Heart left ventricle (tissue), 16 donors: ENCODE measurements around the gene PGGT1B. TPM values are rescaled to one million over a fixed set of nuclear protein-coding genes. Genes with fewer than 3 reads are reported as not detected.
A peak's percentile ranks its signal among the peaks of the same experiment; 100 is the strongest.
"Not testable (repeated sequence)": the region's sequence is repeated elsewhere in the genome, so short reads cannot be mapped to it uniquely, and the experiment has no call there.

Experiments
- ATAC-seq, 4 donors: fragments of 200-7000 bp; cut with Tn5 transposase; one replicate each; pipeline ENCODE4 v1.9.1; 2020 to 2022; ENCODE audit warnings: moderate library complexity in 4 of 4, mild to moderate bottlenecking in 3 of 4, moderate number of reproducible peaks in 1 of 4
- DNase-seq, 5 donors: peaks; one replicate each; pipeline ENCODE4 v3.0.0-alpha.2; 2020
- H3K27ac ChIP-seq, 12 donors: fragments of 200-600 bp; sonication (generic) in 4 of 12; one replicate each; pipeline versions ENCODE4 v1.5.0 to v1.8.0; 2016 to 2022; ENCODE audit warnings: mild to moderate bottlenecking in 2 of 12
- H3K27me3 ChIP-seq, 9 donors: fragments of 200-600 bp; sonication (generic) in 2 of 9; one replicate each; pipeline versions ENCODE4 v1.5.1 to v1.8.0; 2016 to 2022; ENCODE audit warnings: mild to moderate bottlenecking in 3 of 9
- H3K36me3 ChIP-seq, 9 donors: fragments of 200-600 bp; sonication (generic) in 2 of 9; one replicate each; pipeline versions ENCODE4 v1.5.0 to v1.8.0; 2018 to 2022; ENCODE audit warnings: mild to moderate bottlenecking in 2 of 9
- H3K4me1 ChIP-seq, 12 donors: fragments of 200-600 bp; sonication (generic) in 4 of 12; one replicate each; pipeline versions ENCODE4 v1.5.0 to v1.8.0; 2016 to 2022; ENCODE audit warnings: mild to moderate bottlenecking in 3 of 12
- H3K4me3 ChIP-seq, 12 donors: fragments of 200-600 bp; sonication (generic) in 4 of 12; one replicate each; pipeline versions ENCODE4 v1.5.0 to v1.8.0; 2017 to 2022; ENCODE audit warnings: mild to moderate bottlenecking in 9 of 12, moderate library complexity in 4 of 12
- H3K9me3 ChIP-seq, 12 donors: fragments of 200-600 bp; sonication (generic) in 4 of 12; one replicate each; pipeline versions ENCODE4 v1.5.0 to v1.8.0; 2016 to 2022; ENCODE audit warnings: mild to moderate bottlenecking in 1 of 12
- POLR2A ChIP-seq, 2 donors: fragments of 450-650 bp; IDR thresholded peaks; one replicate each; pipeline ENCODE4 v1.6.1; 2017; ENCODE audit warnings: antibody characterized with exemption in 2 of 2, mild to moderate bottlenecking in 2 of 2, moderate library complexity in 2 of 2
- WGBS, 4 donors: extraction: QIAGEN DNeasy Blood & Tissue Kit in 2 of 4; methylation state at CpG; one replicate each; pipeline versions ENCODE4 v1.1.5 to v1.1.7; 2013 to 2018; 5-methylcytosine and 5-hydroxymethylcytosine counted together
- intact Hi-C, 10 donors: fragments of 100-400 bp; cut with DNase I; formaldehyde crosslinking; loops; one replicate each; pipeline versions ENCODE4 v1.11.1 to v1.14.2; 2022
- polyA plus RNA-seq, 2 donors: library from polyadenylated mRNA; stranded (reverse); fragments of 200-250 nt; gene quantifications; one replicate each; pipeline ENCODE4 v1.2.3, GENCODE V29; 2013
- total RNA-seq, 9 donors: library from RNA; depleted of rRNA in 2 of 9; stranded (reverse); fragments of >200 nt in 2 of 9; fragmentation: NEBNext Ultra II Directional in 3 of 9; extraction: Animal tissue kit (Norgen Biotek cat#: 25700) in 3 of 9; gene quantifications; one replicate each; pipeline versions ENCODE4 v1.1.0 to v1.2.4, GENCODE V29; 2016 to 2023
- TF ChIP-seq, protein P1 (sequence below), 12 donors: fragments of 200-600 bp; sonication (generic) in 4 of 12; IDR thresholded peaks; one replicate each; pipeline versions ENCODE4 v1.5.0 to v1.8.0; 2018 to 2022; ENCODE audit warnings: antibody characterized with exemption in 12 of 12, mild to moderate bottlenecking in 5 of 12
- donor health status: ischemic (EF 13 %, LVEDD 7.1; RV severe dilation, severe dysfunction).
- donor health status: healthy with polysubstance abuse.
- donor health status: DM: no; HTN: yes; CAD: no.
- donor health status: DM: no; HTN: no; CAD: no.
- donor health status: ischemic (EF 25% LVEDD 6.9; RV normal size, moderate dysfunction).
- donor health status: ischemic (EF 25% LVEDD 5.7; RV mildly dilated, moderate dysfunction).
- donor health status: healthy.
- donor health status: DM: yes; HTN: yes; CAD: no.
- donor health status: ischemic (EF 35%, LVEDD 5.7; RV mildly dilated, moderate dysfunction).
- donor health status: nonischemic (EF 11% LVEDD 7.7; RV severe dilation, severe dysfunction).
- donor health status: DM: yes; HTN: yes; CAD: no.
- donor health status: PGD.
- donor health status: ischemic (EF 29% LVEDD 5.4; RV normal size, mild dysfunction).
- donor health status: nonischemic (EF 23%, LVEDD 6.1; RV moderate dilation, normal function).

The PGGT1B gene
- total and polyA plus RNA-seq, 11 donors: 2.8 to 36.8 (median 23.1) TPM

- Histone ChIP-seq H3K9me3 (no peaks in the 10 kb centered on the region), H3K36me3 (peaks cover 0 to 20% (median 15%) of the 10 kb centered on the region in 9 donors), H3K27me3 (no peaks in the 10 kb centered on the region), H3K27ac (peak overlapping the region; percentile 35 to 91 (median 82)), H3K4me3 (peak overlapping the region; percentile 49 to 97 (median 88)), H3K4me1 (peaks cover 0 to 48% (median 22%) of the 10 kb centered on the region in 12 donors)
- TF ChIP-seq, protein P1, sequence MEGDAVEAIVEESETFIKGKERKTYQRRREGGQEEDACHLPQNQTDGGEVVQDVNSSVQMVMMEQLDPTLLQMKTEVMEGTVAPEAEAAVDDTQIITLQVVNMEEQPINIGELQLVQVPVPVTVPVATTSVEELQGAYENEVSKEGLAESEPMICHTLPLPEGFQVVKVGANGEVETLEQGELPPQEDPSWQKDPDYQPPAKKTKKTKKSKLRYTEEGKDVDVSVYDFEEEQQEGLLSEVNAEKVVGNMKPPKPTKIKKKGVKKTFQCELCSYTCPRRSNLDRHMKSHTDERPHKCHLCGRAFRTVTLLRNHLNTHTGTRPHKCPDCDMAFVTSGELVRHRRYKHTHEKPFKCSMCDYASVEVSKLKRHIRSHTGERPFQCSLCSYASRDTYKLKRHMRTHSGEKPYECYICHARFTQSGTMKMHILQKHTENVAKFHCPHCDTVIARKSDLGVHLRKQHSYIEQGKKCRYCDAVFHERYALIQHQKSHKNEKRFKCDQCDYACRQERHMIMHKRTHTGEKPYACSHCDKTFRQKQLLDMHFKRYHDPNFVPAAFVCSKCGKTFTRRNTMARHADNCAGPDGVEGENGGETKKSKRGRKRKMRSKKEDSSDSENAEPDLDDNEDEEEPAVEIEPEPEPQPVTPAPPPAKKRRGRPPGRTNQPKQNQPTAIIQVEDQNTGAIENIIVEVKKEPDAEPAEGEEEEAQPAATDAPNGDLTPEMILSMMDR (IDR thresholded peaks at IDR 0.05): no peak
- TF ChIP-seq POLR2A (IDR thresholded peaks at IDR 0.05): no peak
- WGBS, 4 donors: 40 to 47% (median 41%) methylated on average over 7 of the region's 7 CpGs
- intact Hi-C loops: no loop called here
- DNase-seq: no peak
- ATAC-seq: no peak
Measured at GRCh38 chr5:115263078-115263380, 352 bp upstream of the PGGT1B start.

- intact Hi-C loops: no loop called here
- Histone ChIP-seq H3K36me3 (peaks cover 0 to 10% (median 5%) of the 10 kb centered on the region in 9 donors), H3K9me3 (no peaks in the 10 kb centered on the region), H3K4me3 (peak overlapping the region; percentile 49 to 97 (median 88)), H3K4me1 (peaks cover 0 to 51% (median 22%) of the 10 kb centered on the region in 12 donors), H3K27me3 (no peaks in the 10 kb centered on the region), H3K27ac (peak overlapping the region in 7 of 12 donors; percentile 79 to 91 (median 87))
- 3 to 6% (median 4%) methylated on average over 8 of the region's 8 CpGs for WGBS, 4 donors
- DNase-seq (no peak), ATAC-seq (peak in 3 of 4 donors; percentile 5 to 26 (median 15))
- no peak for TF ChIP-seq POLR2A (IDR thresholded peaks at IDR 0.05)
- TF ChIP-seq, protein P1 (IDR thresholded peaks at IDR 0.05): no peak
Measured at GRCh38 chr5:115262011-115262320, 711 bp downstream of the PGGT1B start.

DNA sequence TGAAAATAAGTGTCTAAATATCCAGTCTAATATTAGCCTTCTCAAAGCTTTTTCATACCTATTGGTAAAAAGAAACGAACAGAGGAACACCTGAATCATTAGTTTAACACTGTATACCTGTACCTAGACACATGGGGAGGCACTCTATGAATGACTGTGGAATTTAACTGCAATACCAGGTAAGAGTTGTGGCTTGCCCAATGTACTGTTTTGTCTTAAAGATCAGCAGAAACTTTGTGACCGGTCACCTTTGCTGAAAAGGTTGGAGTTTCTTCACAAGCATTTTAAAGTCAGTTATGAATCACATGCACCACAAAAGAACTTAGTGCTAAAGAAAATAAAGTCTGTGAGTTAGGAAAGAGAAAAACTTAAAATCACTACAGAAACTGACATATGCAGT, 2.4 kb downstream of the PGGT1B start:
- no peak overlapping the region for H3K27ac ChIP-seq
- no peaks in the 10 kb centered on the region for H3K27me3 ChIP-seq
- TF ChIP-seq, protein P1 (IDR thresholded peaks at IDR 0.05): no peak
- TF ChIP-seq POLR2A (IDR thresholded peaks at IDR 0.05): no peak
- H3K36me3 ChIP-seq: no peaks in the 10 kb centered on the region
- intact Hi-C loops: no loop called here
- ATAC-seq (no peak), DNase-seq (no peak)
- no peak overlapping the region for H3K4me3 ChIP-seq
- 89 to 95% (median 90%) methylated on average over 2 of the region's 2 CpGs for WGBS, 4 donors
- H3K9me3 ChIP-seq: no peaks in the 10 kb centered on the region
- peaks cover 0 to 57% (median 22%) of the 10 kb centered on the region in 12 donors for H3K4me1 ChIP-seq

GRCh38 chr5:115257981-115258380, 4.7 kb downstream of the PGGT1B start:
- intact Hi-C loops: no loop called here
- Histone ChIP-seq H3K4me3 (no peak overlapping the region), H3K4me1 (peaks cover 0 to 53% (median 19%) of the 10 kb centered on the region in 12 donors), H3K27ac (no peak overlapping the region), H3K36me3 (no peaks in the 10 kb centered on the region), H3K9me3 (no peaks in the 10 kb centered on the region), H3K27me3 (no peaks in the 10 kb centered on the region)
- ATAC-seq (no peak), DNase-seq (no peak)
- TF ChIP-seq POLR2A (IDR thresholded peaks at IDR 0.05): no peak
- TF ChIP-seq, protein P1 (IDR thresholded peaks at IDR 0.05): no peak

DNA sequence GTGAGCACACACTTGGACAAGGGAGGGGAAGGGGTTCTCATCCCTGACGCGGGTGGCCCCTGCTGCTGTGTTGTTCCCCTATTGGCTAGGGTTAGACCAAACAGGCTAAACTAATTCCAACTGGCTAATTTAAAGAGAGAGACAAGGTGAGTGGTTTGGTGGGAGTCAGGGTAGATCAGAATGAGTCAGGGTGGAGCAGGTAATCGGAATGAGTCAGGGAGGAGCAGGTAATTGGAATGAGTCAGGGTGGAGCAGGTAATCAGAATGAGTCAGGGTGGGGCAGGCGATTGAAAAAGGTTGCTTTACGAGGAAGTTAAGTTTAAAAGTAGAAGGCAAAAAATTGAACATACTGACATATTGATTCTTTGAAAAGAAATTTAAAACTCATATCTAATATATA, 13.3 kb downstream of the PGGT1B start:
- not testable (repeated sequence) for H3K4me3 ChIP-seq, ATAC-seq, DNase-seq, H3K9me3 ChIP-seq, H3K27me3 ChIP-seq, H3K27ac ChIP-seq
- peaks cover 0 to 23% (median 0%) of the 10 kb centered on the region in 9 donors for H3K36me3 ChIP-seq
- peaks cover 0 to 13% (median 0%) of the 10 kb centered on the region in 12 donors for H3K4me1 ChIP-seq
- intact Hi-C loops: loop anchor here in 9 of 10 donors (5.0 to 10.0 kb wide), 4 partner anchors 152 to 1645 kb away; no protein-coding TSS in a partner anchor
- 72 to 85% (median 73%) methylated on average over 5 of the region's 5 CpGs for WGBS, 4 donors
